Mucosa of stomach (tissue), 1 donor: Measurements from ENCODE around the gene PLCB2.

Source experiments
- H3K27me3 ChIP-seq: one replicate; pipeline ENCODE4 v1.7.0; 2013; ENCODE audit warnings: mild to moderate bottlenecking, low read length; ENCODE audit not compliant: control insufficient read depth, insufficient read depth
- H3K36me3 ChIP-seq: one replicate; pipeline ENCODE4 v1.7.0; 2013; ENCODE audit warnings: low read length; ENCODE audit not compliant: control insufficient read depth, insufficient read depth
- H3K4me1 ChIP-seq: one replicate; pipeline ENCODE4 v1.7.0; 2013; ENCODE audit warnings: mild to moderate bottlenecking, low read length; ENCODE audit not compliant: control insufficient read depth, insufficient read depth
- H3K4me3 ChIP-seq: one replicate; pipeline ENCODE4 v1.7.0; 2013; ENCODE audit warnings: low read length
- H3K9ac ChIP-seq: one replicate; pipeline ENCODE4 v1.7.0; 2013; ENCODE audit warnings: mild to moderate bottlenecking, low read length, moderate library complexity
- H3K9me3 ChIP-seq: one replicate; pipeline ENCODE4 v1.7.0; 2013; ENCODE audit warnings: mild to moderate bottlenecking, low read length, moderate library complexity; ENCODE audit not compliant: control insufficient read depth
- donor health status: Pancreatic carcinoma.

PLCB2 gene

DNA sequence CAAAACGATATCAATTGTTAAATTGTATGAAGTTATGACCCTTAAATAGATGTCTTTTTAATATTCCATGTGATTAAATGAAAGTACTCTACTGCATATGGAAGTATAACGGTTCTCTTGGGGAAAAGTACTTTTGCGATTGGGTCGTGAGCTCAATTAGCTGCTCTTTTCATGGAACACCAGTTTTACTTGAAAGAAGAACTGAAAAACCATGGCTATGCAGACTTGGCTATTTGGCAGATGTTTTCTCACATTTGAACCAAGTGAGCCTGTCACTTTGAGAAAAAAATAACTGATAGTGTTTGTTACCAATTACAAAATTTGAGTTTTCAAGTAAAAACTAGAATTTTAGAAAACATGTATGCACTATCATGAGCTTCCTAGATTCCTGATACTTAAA lies 9.8 kb upstream of the PLCB2 start:
- Histone ChIP-seq H3K36me3 (no peaks in the 10 kb centered on the region), H3K4me3 (no peak overlapping the region), H3K9ac (no peak overlapping the region), H3K4me1 (peaks cover 8% of the 10 kb centered on the region), H3K27me3 (no peaks in the 10 kb centered on the region), H3K9me3 (no peaks in the 10 kb centered on the region)

DNA sequence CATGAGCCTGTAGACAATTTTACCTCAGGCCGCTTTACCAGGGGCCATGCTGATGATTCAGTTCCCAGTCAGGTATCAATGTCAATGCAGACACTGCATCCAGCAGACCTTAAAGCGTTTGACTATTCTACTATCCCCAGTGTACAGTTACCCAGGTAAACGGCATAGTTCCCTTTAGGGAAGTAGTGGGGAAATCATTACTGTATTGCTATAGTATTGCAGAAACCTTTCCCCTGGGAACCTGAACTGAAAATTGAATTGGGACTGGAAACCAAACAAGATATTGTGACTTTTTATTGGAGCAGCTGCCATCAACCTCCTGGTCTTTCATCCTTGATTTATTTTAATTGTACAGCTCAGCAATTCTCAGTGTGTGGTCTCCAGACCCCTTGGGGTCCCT lies 9.2 kb upstream of the PLCB2 start:
- H3K36me3 ChIP-seq, result no peaks in the 10 kb centered on the region
- H3K9me3 ChIP-seq, result no peaks in the 10 kb centered on the region
- H3K4me1 ChIP-seq, result peaks cover 6% of the 10 kb centered on the region
- H3K4me3 ChIP-seq, result no peak overlapping the region
- no peak overlapping the region for H3K9ac ChIP-seq
- no peaks in the 10 kb centered on the region for H3K27me3 ChIP-seq

DNA sequence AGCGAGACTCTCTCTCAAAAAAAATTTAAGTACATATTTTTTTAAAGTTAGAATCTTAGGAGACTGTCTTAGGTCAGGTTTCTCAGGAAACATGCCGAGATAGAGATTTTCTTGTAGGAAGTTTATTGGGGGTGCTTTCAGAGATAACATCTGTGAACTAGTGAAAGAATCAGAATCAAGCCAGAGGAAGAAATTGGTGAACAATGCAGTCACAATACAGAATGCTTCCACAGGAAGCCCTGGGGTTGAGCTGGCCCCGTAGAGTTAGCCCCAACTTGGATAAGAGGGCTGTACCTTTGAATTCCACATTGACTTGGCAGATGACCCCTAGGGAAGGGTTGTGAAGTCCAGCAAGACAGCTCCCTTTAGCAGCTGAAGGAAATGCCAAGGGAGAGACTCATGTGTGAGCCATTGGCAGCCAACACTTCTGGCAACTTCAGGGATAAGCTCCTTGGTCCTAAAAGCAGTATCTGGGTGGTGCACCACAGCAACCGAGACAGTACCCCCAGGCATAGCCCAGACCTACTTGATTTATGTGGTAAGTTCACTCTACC lies 7.1 kb upstream of the PLCB2 start:
- Histone ChIP-seq H3K27me3 (peaks cover 7% of the 10 kb centered on the region), H3K36me3 (no peaks in the 10 kb centered on the region), H3K9me3 (no peaks in the 10 kb centered on the region), H3K4me3 (no peak overlapping the region), H3K4me1 (peaks cover 6% of the 10 kb centered on the region), H3K9ac (no peak overlapping the region)

GRCh38 chr15:40313531-40314398 lies 6.0 kb upstream of the PLCB2 start:
- peaks cover 13% of the 10 kb centered on the region for H3K4me1 ChIP-seq
- no peaks in the 10 kb centered on the region for H3K9me3 ChIP-seq
- peaks cover 7% of the 10 kb centered on the region for H3K27me3 ChIP-seq
- H3K9ac ChIP-seq, result no peak overlapping the region
- H3K36me3 ChIP-seq, result no peaks in the 10 kb centered on the region
- no peak overlapping the region for H3K4me3 ChIP-seq

DNA sequence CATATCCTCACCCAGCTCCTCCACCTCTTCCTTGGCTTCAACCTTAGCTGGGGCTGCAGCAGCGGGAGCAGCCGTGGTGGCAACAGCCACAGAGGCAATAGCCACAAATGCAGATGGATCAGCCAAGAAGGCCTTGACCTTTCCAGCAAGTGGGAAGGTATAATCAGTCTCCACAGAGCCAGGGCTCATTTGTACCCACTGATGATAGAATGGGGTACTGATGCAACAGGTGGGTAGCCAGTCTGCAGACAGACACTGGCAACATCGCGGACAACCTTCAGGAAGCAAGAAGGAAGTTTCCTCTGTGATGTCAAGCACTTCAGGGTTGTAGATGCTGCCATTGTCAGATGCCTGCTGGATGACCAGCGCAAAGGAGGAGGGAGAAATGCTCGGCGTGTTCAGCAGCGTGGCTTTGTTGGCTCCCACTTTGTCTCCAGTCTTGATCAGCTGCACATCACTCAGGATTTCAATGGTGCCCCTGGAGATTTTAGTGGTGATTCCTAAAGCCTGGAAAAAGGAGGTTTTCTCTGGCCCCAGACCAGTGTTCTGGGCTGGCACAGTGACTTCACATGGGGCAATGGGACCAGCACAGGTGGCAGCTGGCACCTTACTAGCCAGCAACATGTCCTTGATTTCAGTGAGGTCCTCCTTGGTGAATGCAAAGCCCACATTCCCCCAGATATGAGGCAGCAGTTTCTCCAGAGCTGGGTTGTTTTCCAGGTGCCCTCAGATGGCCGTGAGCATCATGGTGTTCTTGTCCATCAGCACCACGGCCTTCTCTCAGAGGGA lies 4.8 kb upstream of the PLCB2 start:
- Histone ChIP-seq H3K9me3 (no peaks in the 10 kb centered on the region), H3K36me3 (no peaks in the 10 kb centered on the region), H3K4me3 (no peak overlapping the region), H3K27me3 (peaks cover 11% of the 10 kb centered on the region), H3K9ac (no peak overlapping the region), H3K4me1 (peaks cover 13% of the 10 kb centered on the region)

- H3K9ac ChIP-seq, result no peak overlapping the region
- H3K27me3 ChIP-seq, result peaks cover 17% of the 10 kb centered on the region
- no peak overlapping the region for H3K4me3 ChIP-seq
Observed at GRCh38 chr15:40310993-40311392, 3.3 kb upstream of the PLCB2 start.

DNA sequence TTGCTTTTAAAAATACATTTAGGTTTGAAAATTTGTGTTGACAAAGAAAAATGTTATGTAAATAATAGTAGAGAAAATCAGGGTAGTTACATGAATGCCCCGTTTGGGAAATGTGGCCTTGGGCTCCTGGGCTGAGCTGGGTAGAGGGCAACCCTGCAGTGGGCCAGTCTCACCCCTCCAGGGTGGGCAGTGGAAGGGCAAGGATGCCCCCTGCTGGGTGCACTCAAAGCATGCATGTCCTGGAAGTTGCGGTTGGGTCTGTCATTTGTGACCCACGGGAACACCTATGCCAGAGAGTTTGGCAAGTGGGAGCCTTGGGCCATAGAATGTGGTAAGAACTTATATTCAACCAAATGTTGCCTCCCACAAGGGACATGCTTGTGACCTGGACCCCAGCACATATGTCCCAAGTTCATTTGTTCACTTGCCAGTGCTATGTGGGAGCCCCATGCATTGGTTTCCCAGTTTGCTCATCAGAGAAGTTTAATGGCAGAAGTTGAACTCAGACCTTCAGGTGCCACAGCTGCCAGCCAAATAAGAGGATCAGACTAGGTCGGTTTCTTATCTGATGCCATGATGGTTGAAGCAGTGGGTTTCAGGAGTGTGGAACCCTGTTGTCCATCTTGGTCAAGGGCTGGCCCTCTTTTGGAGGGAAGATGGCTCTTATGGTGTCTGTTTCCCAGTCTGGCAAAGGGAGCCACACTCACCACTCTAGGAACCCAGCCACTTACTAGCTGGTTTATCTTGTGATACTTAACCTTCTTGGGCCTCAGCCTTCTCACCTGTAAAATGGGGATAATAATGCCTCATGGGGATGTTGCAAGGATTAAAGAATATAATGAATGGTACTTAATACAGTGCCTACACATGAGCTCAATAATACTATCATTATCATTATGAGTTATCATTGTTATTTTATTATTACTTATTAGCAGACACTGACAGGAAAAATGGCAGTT lies 2.5 kb upstream of the PLCB2 start:
- Histone ChIP-seq H3K9ac (no peak overlapping the region), H3K36me3 (no peaks in the 10 kb centered on the region), H3K27me3 (peaks cover 17% of the 10 kb centered on the region), H3K4me3 (no peak overlapping the region), H3K4me1 (peaks cover 13% of the 10 kb centered on the region), H3K9me3 (no peaks in the 10 kb centered on the region)

More at GRCh38 chr15:40310993-40311392, 3.3 kb upstream of the PLCB2 start:
- Histone ChIP-seq H3K9me3 (no peaks in the 10 kb centered on the region), H3K36me3 (no peaks in the 10 kb centered on the region), H3K4me1 (peaks cover 13% of the 10 kb centered on the region)

DNA sequence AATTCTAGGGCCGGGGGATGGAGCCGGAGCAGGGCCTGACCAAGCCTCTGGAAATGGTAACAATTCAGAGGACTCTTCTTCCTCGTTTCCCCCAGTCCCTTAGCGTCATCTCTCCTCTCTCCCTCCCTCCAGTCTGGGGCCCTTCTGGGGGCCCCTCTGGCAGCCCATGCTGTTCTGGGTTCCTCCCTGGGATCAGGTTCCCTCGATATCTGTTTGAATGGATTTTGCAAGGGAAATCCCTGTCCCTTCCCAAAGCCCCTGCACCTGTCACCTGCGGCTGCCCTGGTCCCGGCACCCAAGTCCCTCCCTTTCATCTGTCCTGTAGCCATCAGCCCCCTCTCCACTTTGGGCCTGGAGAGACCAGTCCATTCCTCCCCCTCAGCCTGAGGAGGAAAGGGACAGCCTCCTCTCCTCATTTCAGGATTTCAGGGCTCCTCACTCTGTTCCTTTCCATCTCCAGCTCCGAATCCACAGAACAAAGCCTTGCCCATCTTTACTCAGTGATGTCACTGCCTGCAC lies 1.7 kb upstream of the PLCB2 start:
- Histone ChIP-seq H3K9me3 (no peaks in the 10 kb centered on the region), H3K4me1 (peaks cover 13% of the 10 kb centered on the region), H3K36me3 (no peaks in the 10 kb centered on the region), H3K27me3 (peaks cover 17% of the 10 kb centered on the region), H3K9ac (no peak overlapping the region), H3K4me3 (no peak overlapping the region)

GRCh38 chr15:40306908-40307307 lies 827 bp downstream of the PLCB2 start:
- no peak overlapping the region for H3K4me3 ChIP-seq
- H3K9me3 ChIP-seq, result no peaks in the 10 kb centered on the region
- peaks cover 21% of the 10 kb centered on the region for H3K27me3 ChIP-seq
- peaks cover 8% of the 10 kb centered on the region for H3K4me1 ChIP-seq
- no peaks in the 10 kb centered on the region for H3K36me3 ChIP-seq
- H3K9ac ChIP-seq, result no peak overlapping the region

DNA sequence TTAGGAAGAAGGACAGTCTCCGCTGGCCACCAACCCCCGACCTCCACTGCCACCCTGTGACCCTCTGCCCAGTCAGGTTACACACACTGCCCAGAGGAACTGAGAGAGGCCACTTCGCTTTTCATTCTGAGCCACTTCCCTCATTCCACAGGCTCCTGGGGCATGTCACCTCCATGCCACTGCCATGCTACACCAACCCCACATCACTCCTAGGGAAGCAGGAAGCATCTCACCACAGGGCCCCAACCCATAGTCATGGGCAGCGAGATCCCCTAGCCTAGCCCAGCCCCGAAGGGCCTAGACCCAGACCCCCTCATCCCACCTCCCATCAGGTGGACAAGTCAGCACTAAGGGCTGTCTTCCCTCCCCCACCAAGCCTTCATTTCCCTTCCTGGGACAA lies 1.4 kb downstream of the PLCB2 start:
- Histone ChIP-seq H3K9ac (no peak overlapping the region), H3K36me3 (no peaks in the 10 kb centered on the region), H3K4me1 (peaks cover 8% of the 10 kb centered on the region), H3K4me3 (no peak overlapping the region), H3K27me3 (peaks cover 24% of the 10 kb centered on the region), H3K9me3 (no peaks in the 10 kb centered on the region)

DNA sequence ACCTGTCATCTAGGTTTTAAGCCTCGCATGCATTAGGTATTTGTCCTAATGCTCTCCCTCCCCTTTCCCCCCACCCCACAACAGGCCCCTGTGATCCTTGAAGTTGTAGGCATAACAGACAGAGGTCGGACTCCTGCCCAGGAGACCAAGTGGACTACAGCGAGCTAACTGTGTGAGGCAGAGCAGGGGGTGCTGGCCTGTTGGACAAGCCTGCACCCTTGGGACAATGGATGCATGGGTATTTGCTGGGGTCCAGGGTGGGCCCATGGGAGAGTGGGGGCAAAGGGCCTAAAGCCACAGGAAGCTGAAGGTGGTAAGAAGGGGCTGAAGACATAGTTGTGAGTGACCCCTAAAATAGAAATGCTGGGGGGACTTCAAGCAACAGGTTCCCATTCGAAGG lies 2.5 kb downstream of the PLCB2 start:
- H3K9me3 ChIP-seq, result no peaks in the 10 kb centered on the region
- H3K27me3 ChIP-seq, result peaks cover 21% of the 10 kb centered on the region
- no peaks in the 10 kb centered on the region for H3K36me3 ChIP-seq
- H3K4me1 ChIP-seq, result peaks cover 8% of the 10 kb centered on the region
- no peak overlapping the region for H3K9ac ChIP-seq
- no peak overlapping the region for H3K4me3 ChIP-seq
